Stimulated activated CD8-positive, alpha-beta memory T cell treated with anti-CD3 and anti-CD28 coated beads, Interleukin-15, amount 100 ng/mL, for 4 hours (primary cell): ENCODE measurements around the gene FIGLA.

ENCODE experiments used
- DNase-seq, 2 donors: peaks; one replicate each; pipeline ENCODE4 v3.0.0-alpha.2; 2020; ENCODE audit warnings: low read depth in 2 of 2

The FIGLA gene

DNA sequence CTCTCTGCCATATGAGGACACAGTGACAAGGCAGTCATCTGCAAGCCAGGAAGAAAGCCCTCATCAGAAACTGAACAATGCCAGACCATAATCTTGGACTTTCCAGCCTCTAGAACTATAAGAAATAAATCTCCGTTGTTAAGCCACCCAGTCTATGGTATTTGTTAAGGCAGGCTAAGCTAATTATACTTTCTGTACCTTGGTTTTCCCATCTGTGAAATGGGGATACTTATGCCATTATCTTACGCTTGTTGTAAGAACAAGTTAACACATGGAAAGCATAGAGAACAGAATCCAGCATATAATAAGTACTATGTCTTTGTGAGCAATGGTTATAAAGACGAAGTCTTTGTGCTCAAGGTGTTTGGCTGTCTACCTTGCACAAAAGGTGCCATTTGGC lies 14.2 kb downstream of the FIGLA start:
- no peak for DNase-seq

DNA sequence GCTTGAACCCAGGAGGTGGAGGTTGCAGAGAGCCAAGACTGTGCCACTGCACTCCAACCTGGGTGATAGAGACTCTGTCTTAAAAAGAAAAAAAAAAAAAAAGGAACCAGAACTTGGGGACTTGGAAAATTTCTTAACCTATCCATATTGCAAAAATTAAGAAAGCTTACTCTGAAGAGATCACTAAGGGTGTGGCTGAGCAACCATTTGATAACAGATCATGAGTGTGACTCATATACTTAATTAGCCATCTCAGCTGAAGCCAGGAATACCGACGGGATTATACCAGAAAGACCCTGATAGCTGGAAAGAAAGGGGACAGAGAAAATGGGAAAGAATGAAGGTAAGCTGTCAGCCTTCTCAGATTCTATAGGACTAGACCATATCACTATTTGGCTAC lies 15.3 kb downstream of the FIGLA start:
- no peak for DNase-seq

DNA sequence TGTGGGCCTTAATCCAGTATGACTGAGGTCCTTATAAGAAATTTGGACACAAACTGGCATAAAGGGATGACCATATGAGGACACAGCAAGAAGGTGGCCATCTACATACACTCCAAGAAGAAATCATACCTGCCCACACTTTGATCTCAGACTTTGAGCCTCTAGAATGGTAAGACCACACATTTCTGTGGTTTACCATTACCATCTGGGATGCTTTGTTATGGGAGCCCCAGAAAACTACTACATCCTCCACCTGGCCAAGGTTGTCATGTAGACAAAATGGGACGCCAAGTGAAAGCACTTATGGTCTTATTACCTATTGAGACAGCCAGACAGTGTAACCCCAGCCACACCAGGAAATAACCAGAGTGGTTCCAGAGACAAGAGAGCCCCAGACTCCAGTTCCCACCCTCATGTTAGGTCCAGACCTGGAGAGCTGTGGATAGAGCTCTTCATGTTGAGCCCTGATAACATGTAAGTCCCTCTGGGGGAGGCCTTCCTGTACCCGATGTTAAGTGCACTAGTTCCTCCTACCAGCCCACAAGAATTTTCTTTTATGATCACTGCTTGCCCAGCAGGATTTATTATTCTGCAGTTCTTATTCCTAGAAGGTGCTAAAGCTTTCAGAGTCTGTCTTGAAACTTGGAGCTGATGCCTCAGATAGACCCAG lies 17.8 kb downstream of the FIGLA start:
- no peak for DNase-seq

DNA sequence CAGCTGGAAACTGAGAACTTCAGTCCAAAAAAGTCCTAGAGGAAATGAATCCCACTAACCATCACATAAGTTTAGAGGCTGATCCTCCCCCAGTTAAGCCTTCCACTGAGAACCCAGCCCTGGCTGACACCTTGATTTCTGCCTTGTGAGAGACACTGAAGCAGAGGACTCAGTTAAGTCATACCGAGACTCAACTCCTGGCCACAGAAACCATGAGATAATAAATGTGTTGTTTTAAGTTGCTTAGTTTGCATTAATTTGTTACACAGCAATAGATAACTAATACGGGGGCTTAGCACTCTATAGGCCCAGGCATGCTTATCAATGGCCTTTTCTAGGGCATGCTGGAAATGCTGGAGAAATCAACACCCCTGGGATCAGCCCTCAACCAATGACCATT lies 19.0 kb downstream of the FIGLA start:
- DNase-seq: no peak

DNA sequence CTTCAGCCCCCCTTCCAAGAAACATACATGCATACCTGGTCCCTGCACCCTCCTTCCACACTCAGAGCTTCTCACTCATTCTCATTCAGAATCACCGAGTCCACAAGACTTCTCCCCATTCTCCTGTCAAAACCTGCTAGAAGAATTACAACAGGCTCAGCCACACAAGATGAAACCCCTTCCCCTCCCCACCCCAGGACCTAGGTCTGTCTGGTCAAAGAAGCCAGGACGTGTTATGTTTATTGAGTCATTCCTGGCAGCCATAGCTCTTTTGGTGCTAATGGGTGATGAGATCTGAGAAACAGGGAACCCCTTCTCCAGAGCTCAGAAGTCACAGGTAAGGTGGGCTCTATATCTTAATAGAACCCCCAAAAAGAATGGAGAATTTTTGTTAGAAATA lies 21.0 kb downstream of the FIGLA start:
- no peak for DNase-seq

DNA sequence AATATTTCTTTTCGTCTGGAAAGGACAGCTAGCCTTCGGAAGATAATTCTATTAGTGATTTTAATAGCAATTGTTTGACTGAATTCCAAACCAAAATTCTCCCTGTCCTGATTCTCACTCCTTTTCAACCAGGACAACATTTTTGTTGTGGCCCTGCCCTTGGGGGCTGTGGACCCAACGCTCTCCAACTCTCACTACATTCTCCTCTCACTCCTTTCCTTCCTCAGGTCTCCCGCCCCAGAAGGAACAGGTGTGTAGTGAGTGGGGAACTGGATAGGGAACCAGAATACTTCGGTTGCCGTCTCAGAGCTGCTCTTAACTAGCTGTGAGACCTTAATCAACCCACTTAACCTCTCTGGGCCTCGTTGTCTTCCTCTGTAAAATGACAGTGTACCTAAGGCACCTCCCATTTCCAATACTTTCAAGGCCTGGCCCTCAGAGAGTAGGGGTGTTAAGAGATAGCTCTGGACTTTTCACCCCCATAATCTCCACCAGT lies 21.8 kb downstream of the FIGLA start:
- DNase-seq: no peak

DNA sequence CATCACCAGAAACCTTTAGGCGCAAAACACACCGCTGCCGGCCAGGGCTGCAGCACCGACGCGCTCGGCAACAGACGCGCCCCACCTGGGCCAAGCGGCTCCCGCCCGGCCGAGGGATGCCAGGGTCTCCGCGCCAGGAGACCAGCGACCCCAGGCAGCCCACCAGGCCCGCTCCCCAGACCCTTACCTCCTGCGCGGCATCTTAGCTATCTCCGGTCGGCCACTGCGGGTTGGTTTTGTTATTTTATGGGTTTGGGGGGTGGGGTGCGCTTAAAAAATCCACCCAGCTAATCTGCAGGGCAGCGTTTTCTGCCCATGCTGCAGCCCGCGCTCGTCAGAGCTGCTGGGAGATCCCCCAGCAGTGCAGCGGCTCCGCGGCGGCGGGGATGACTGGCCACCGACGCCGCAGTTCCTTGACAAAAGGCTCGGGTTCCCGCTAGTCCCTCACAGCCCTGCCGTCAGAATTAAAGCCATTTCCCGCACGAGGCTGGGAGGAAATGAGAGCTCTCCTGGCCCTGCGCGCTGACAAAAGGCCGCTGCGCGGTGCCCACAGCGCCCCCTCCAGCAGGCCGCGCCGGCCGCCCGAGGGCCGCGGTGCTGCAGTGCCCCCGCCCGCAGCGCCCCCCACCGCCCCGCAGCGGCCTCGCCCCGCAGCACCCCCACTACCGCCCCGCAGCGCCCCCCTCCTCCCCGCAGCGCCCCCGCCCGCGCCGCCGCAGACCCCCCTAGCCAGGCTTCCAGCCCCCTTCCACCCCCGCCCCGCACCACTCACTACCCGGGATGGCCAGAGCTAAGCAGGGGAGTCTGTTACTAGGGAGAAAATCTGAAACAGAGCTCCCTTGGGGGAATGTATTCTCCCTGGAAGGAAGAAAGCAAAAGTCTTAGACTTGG lies 22.5 kb downstream of the FIGLA start, which contains the start of gene ADD2:
Gene ADD2 (minus strand): TSS at position 502 of the 891 bp plus-strand sequence. CDS start 61,792 bp downstream, outside the sequence.
- DNase-seq: peak in 1 of 2 donors; percentile 13

DNA sequence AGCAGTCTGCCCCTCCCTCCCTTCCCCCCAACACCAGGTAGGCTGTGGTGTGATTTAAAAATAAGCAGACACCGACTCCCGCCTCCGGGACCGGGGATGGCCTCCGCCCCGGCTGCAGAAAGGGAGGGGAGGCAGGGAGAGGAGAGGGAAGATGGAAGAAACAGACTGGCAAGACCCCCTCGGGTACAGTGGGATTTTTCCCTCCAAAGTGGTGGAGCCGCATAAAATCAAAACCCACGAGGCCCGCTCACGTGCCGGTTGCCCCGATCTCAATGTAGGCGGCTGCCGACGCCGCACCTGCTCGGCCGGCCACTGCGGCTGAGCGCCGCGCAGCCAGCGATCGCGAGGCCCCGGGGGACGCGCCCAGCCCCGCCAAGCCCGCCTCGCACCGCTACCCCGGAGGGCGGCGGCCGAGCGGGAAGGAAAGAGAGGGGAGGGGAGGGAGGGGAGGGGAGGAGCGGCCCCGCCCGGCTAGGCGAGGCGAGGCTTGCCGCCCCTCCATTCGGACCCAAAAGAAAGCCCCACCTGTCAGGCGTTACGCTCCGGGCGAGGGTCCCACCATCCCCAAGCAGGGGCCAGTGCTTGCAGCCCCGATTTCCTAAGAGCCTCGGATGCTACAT lies 23.3 kb downstream of the FIGLA start:
- DNase-seq: no peak

DNA sequence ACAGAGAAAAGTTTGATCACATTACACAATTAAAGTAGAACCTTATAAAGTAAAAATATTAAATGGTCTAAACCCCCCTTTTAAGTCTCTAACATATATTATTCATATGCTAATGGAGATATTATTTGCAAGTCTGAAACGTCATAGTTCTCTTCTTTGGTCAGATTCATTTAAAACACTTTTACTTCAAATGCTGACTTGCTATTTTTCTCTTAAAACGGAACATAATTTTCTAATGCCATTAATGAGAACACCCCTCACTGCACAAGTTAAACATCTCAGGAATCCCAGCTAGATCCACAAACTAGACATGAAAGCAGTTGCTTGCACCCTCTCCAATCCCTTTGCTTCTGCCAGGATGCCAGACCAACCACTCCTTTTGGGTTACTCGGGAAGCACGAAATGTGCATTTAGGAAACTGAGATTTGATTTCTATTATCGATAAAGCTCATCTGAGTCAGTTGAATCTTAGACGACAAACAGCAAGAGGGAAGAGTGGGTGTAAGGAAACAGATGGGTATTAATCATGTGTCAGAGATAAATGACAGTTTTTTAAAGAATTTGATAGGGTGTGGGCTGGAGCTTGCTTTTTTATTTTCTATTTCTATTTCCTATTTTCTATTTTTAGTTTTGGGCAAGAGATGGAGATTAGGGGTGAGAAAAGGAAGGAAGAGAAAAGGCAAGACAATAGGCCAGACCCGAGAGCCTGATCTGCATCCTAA lies 23.9 kb downstream of the FIGLA start:
- no peak for DNase-seq

DNA sequence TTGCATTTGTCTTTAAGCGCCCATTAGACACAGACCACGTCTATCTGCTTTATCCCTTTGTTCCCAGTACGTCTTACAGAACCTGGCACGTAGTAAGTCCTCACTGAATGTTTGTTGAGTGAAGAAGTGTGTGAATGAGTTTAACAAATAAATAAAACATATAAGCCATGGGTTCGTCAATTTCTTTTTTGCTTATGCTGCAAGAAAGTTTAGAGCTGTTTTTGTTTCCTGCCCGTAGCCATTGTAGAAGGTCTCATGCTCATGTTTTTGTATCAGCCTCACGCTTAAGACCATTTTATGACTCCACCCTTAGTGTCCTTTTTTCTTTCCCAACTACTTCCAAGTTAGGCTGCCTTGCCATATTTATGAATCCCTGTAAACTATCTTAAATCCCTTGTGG lies 24.9 kb downstream of the FIGLA start:
- DNase-seq: no peak

DNA sequence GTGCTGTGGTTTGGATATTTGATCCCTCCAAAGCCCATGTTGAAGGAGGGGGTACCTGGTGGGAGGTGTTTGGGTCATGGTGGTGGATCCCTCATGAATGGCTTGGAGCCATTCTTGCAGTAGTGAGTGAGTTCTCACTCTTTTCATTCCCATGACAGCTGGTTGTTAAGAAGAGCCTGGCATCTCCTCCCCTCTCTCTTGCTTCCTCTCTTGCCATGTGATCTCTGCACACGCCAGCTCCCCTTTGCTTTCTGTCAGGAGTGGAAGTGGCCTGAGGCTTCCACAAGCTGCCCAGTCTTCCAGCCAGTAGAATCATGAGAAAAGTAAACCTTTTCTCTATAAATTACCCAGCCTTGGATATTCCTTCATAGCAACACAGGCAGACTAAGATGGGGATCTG lies 31.0 kb downstream of the FIGLA start:
- no peak for DNase-seq

DNA sequence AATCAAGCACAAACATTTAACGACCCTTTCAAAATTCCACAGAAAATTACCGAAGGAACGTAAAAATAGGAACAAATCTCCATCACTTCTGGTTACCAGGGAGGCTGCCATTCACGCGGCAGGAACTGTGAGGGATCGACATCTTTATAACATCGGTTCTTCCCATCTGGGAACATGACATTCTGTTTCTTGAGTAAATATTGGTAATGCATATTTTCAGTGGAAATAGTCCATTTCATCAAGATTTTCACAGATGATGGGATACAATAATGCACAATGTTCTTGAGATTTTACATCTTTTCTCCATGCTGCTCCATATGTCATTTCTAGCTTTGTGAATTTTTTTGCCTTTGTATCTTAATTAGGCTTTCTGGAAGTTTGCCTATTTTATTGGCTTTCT lies 32.5 kb downstream of the FIGLA start:
- DNase-seq: no peak

DNA sequence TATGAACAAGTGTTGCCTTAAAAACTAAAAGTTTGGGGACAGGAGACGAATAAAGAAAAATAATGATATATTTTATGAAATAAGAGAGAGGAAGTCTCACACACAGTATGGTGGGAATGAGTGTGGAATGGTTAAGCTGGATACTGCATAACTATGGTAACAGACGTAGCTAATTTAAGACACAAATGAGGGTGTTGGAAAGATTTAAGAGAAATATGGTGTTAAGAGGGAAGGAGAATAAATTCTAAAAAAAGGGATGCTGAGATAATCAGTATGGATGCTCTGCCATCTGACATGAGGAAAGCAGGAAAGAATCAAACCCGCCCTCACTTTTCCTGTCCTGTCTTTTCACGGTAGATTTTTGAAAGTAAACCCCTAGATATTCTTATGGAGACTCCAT lies 33.1 kb downstream of the FIGLA start:
- DNase-seq: no peak

DNA sequence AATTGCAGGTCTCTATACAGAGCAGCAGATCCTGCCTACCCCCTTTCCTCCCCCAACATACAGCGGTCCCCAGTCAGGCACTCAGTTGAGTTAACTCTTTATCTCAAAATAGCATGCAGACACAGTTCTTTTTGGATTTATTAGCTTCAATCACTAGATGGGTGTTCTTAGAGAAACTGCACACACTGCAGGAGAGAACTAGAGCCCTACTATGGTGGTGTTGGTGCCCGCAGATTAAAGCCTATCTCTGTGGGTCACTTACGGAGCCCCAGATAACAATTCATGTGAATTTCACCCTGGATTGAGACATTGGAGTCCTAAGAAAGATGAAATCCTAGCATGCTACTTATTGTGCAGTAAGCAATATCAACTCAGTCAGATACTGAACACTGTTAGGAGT lies 34.3 kb downstream of the FIGLA start:
- no peak for DNase-seq

DNA sequence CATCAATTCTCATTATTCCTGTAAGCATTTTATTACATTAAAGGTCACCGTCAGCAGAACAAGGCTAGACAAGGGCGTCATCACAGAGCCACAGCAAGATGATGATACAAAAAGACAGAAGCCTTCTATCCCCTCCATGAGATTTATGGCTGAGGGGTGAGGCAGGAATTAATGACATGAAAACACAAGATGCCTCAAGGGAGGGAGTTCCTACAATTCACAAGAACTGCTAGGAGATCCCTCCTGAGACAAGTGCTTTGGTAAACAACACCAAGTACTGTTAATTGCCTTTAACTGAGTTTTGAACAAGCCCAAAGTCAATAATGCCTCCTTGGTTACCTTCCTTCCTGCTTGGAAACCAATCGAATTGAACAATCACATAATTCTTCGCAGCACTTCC lies 36.5 kb downstream of the FIGLA start:
- no peak for DNase-seq

DNA sequence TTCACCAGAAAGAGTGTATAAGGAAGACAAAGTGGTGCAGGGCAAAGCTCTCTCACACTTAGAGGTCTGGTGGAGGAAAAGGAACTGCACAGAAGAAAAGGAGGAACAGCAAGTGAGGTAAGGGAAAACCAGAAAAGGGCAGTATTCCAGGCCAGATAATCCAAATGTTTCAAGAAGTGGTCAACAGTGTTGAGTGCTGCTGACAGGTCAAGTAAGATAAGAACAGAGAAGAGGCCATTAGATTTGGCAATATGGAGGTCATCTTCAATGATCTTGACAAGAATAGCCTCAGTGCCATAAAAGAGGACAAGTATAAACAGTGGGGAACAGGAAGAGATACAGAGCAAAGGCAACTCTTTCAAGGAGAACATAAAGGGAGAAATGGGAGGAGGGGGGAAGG lies 37.4 kb downstream of the FIGLA start:
- no peak for DNase-seq

DNA sequence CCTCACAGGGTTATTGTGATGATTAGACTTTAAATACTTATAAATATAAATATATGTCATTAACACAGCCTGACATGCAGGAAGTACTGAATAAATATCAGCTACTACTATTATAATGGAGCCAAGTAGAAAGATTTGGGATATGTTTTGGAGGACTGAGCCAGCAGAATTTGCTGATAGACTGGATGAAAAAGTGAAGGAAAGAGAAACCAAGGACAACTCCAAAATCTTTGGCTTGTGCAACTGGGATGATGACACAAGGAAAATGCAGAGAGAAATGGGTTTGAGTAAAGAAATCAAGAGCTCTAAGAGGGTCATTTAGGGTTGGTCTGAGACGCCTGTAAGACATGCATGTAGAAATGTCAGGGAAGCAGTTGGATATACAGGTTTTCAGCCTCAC lies 38.0 kb downstream of the FIGLA start:
- DNase-seq: no peak

DNA sequence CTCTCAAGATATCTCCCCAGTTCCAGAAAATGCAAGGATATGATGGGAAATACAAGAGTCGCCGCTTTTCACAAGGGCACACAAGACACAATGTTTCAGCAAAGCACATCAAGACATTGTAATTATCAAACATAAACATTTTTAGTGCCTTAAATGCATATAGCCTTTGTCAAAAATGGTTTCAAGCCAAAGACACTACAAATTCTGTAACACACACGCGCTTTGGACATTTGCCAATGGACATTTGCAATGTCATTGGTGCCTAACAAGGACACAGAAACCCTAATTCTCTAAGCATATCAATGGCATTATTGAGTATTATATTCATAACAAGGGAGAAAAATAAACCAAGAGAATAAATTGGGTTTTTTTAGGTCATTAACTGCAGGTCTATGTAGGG lies 38.6 kb downstream of the FIGLA start:
- no peak for DNase-seq

DNA sequence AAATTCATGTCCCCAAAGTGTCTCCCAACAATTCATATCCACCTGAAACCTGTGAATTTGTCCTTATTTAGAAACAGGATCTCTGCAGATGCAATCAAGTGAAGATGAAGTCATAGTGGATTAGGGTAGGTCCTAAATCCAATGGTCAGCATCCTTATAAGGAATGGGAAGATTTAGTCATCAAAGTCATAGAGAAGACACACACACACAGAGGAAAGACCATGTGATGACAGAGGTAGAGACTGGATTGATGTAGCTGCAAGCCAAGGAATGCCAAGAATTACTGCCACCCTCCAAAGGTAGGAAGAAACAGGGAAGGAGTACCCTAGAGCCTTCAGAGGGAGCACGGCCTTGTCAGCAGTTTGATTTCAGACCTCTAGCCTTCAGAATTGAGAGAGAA lies 40.1 kb downstream of the FIGLA start:
- DNase-seq: no peak

DNA sequence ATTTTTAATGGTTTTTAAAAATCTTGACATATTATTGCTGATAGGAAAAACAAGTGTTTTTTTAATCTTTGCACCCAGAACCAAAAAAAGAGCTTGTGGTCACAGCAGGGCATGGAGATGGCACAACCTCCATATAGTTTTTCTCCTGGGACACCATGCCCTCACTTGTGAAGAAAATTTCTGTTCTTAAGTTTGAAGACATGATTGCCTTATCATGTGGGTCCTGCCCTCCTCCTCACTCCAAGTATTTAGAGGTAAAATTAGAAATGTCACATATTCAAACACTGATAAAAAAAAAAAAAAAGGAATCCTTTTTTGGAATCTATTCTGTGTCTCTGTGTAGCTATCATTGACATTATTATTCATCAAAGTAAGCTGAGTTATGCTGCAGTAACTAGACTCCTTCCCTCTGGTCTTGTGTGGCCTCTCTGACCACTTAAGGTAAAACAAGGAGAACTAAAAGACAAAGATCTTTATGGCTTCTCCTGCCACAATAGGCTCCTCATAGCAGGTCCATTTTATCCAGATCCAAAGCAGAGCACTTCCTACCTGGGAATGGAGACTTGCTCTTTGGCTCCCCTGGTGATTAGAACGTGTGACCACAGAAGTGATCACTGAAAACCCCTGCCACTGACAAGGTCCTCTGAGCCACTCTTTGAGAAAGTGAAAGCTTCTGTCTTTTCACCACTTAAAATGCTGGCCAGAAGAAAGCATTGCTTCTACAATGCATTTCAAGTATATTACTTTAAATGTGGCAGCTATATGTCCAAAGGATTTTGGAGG lies 42.2 kb downstream of the FIGLA start:
- no peak for DNase-seq

DNA sequence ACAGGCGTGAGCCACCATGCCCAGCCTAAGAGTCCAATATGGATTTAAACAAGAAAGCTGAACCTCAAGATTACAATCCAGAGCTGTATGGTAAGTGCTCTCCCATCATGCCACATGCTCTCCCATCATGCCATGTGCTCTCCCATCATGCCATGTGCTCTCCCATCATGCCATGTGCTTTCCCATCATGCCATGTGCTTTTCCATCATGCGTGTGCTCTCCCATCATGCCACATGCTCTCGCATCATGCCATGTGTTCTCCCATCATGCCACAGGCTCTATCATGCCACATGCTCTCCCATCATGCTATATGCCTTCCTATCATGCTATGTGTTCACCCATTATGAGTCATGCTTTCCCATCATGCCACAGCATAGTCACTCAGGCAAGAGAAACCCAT lies 43.2 kb downstream of the FIGLA start:
- no peak for DNase-seq
